HL-60/S4 (cell line): ENCODE results near the gene ALDH3A2.
"Not testable (repeated sequence)": the region's sequence is repeated elsewhere in the genome, so short reads cannot be mapped to it uniquely, and the experiment has no call there.

Experiments used
- in situ Hi-C: fragments of 300-500 bp; cut with MboI; formaldehyde crosslinking; loops from 2 replicates; pipeline ENCODE4 v1.14.3; 2022; ENCODE audit warnings: low sequenced_read_pairs

Gene ALDH3A2

GRCh38 chr17:19677736-19678379, 29.3 kb downstream of the ALDH3A2 start:
- in situ Hi-C loops, result no loop called here

DNA sequence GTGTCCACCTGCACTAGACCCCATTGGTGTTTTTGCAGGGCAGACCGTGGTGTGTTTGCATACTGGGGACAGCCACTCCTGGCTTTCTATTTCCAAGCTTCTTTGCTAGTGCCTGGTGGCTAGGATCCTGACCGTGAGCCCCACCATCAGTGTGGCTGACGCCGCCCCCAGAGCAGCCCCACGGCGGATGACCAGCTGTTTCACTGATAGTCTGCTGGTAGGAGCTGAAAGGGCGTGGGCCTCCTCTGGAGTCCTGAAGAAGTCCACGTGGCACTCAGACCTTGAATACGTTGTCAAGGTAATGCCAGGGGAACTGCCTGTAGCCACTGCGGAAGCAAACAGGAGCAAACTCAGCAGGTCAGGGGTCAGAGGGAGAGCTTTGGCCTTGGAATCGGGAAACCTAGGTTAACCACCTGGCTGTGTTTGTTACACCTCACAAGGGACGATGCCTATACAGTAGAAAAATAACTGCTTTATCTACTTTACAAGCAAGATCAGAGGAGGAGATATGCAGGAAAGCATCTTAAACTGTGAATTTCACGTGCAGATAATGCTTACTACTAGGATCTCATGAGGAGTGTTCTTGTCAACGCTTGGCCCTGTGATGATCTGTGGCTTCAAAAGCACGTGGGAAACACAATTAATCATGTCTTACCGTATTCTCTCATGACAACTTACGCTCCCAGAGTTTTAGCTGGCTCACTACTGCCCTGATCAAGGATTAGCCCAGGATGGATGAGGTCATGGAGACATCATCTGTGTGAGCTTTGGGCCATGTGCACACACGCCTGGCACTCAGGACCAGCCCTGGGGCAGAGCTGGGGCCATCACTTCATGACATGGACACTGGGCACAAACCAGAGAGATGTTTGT, 30.3 kb downstream of the ALDH3A2 start:
- in situ Hi-C loops, result no loop called here

DNA sequence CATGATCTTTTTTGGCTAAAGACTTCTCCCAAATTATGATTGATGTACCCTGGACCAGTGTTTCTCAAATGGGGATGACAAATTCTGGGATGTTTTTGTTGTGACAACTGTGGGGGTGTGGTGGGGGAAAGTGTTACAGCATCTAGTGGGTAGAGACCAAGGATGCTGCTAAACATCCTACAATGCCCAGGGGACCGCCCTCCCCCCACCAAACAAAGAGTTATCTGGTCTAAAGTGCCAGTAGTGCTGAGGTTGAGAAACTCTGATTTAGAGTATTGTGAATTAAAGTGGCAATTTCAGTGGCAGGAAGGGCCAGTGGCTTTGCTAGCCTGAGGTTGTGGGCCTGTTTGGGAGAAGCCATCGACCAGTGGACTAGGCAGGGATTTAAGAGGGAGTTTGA, 34.6 kb downstream of the ALDH3A2 start:
- in situ Hi-C loops, result no loop called here

- in situ Hi-C loops, result not testable (repeated sequence)
Measured at GRCh38 chr17:19684909-19685580, 36.5 kb downstream of the ALDH3A2 start.

GRCh38 chr17:19686400-19687090, 38.0 kb downstream of the ALDH3A2 start:
- in situ Hi-C loops, result no loop called here

GRCh38 chr17:19702217-19702641, 53.7 kb downstream of the ALDH3A2 start:
- in situ Hi-C loops, result no loop called here

- in situ Hi-C loops, result no loop called here
Measured at GRCh38 chr17:19703106-19703827, 54.7 kb downstream of the ALDH3A2 start.

- in situ Hi-C loops, result no loop called here
Measured at GRCh38 chr17:19703828-19704613, 55.5 kb downstream of the ALDH3A2 start.

DNA sequence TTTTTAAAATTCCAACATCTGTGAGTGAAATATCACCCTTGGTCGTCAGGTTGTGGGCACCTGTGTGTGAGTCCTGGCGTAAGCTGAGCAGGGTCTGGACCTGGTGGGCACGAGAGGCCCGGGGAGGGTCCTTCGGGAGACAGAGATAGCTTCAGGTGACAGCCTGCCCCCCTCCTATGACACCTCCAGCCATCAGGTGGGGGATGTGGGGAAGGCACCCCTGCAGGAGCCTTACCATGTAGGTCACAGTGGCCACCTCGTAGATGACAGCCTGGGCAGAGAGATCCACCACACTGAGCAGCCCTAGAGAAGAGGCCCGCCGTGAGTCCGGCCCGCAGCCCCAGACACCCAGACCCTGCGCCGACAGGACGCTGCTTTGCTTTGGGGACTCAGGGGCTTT, 56.6 kb downstream of the ALDH3A2 start:
- in situ Hi-C loops, result no loop called here

- in situ Hi-C loops, result no loop called here
Measured at GRCh38 chr17:19705771-19706770, 57.5 kb downstream of the ALDH3A2 start.

- in situ Hi-C loops, result no loop called here
Measured at GRCh38 chr17:19706791-19707727, 58.5 kb downstream of the ALDH3A2 start.

- in situ Hi-C loops, result no loop called here
Measured at GRCh38 chr17:19707728-19708221, 59.2 kb downstream of the ALDH3A2 start.

DNA sequence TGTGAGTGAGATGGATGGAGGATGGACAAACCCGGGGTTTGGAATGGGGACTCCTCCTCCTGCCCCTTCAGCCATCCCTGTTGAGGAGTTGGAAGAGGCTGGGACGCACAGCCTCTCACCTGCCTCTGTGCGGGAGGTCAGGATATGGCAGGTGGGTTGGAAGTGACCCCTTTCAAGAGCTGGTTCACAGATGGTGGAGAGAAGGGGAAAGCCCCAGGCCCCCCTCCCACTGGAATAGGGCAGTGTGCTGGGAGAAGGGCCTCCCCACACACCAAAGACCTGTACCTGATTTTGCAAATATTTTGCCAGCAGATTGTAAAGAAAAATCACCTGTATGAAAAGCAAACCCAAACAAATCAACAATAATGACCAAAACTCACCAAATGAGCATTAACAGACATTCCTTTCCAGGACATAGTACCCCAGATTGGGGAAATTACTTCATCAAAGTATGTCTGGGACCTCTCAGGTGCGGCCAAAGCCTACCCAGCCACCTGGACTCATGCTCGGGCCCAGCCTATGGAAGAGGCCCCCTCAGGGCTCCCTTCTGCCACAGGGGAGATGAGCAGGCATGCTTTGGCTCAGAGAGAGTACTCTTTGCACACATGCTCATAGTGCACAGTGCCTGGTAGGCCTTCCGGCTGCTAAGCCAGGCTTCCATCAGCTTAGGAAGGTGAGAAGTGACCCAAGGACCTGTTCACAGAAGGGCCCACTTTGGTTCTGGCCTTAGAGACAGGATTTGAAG, 60.1 kb downstream of the ALDH3A2 start:
- in situ Hi-C loops, result no loop called here

DNA sequence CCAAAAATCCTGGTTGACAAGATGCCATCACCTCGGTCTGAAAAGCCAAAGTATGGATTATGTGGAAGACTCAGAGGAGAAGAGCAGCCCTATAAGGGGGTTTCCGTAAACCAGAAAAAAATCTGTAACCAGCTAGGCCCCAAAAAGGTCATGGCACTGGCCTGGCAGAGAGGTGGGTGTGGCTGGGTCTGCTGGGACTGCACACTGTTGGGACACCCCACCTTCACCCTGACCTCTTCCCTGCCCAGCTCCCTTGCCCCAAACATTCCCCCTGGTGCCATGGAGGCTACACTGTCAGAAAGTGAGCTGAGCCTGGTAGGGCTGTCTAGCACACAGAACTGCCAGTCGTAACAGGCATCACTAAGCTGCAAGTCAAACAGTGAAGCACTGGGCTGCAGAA, 61.3 kb downstream of the ALDH3A2 start:
- in situ Hi-C loops, result no loop called here

- in situ Hi-C loops, result no loop called here
Measured at GRCh38 chr17:19712436-19713004, 64.0 kb downstream of the ALDH3A2 start.

DNA sequence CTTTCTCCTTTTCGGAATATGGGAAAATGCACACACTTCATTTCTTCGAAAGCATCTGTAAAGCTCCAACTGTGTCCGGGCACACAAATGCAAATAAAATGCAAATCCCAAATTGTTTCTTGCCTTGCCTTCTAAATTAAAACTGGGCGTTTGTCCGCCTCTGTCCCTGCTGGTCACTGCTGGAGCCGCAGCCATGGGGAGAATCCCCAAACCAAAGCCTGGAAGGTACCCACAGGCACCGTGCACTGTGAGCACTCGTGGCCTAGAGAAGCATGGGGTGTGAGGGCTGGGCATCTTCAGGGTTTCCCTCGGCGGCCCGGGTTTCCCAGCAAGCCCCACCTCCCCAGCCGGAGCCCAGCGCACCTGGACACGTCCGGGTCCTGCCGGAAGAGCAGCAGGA, 64.9 kb downstream of the ALDH3A2 start:
- in situ Hi-C loops, result no loop called here
